ENCODE measurements around the gene ARID3A.
"Not testable (repeated sequence)": the region's sequence is repeated elsewhere in the genome, so short reads cannot be mapped to it uniquely, and the experiment has no call there.

The ARID3A gene

GRCh38 chr19:891421-892200 is 34.2 kb upstream of the ARID3A start:
- DNase-seq = not testable (repeated sequence)

GRCh38 chr19:892243-892893 is 33.5 kb upstream of the ARID3A start:
- no peak for DNase-seq

- peak; percentile 50 for DNase-seq
Observed at GRCh38 chr19:892894-893689, 32.7 kb upstream of the ARID3A start, which contains the start of the genes MED16 and RNU6-9. Gene MED16, minus strand, starts transcription at chr19:893187. Its CDS starts 2,056 bp downstream, at chr19:891131. Gene RNU6-9, plus strand, starts transcription at chr19:893484.

- no peak for DNase-seq
Observed at GRCh38 chr19:896434-896833, 29.4 kb upstream of the ARID3A start.

GRCh38 chr19:896999-897398 is 28.8 kb upstream of the ARID3A start:
- no peak for DNase-seq

- DNase-seq = no peak
Observed at GRCh38 chr19:897442-898039, 28.3 kb upstream of the ARID3A start.

- DNase-seq = peak; percentile 48
Observed at GRCh38 chr19:898663-899062, 27.2 kb upstream of the ARID3A start.

GRCh38 chr19:899336-900042 is 26.3 kb upstream of the ARID3A start:
- DNase-seq = no peak

- DNase-seq = no peak
Observed at GRCh38 chr19:900043-900301, 25.9 kb upstream of the ARID3A start.

- no peak for DNase-seq
Observed at GRCh38 chr19:900302-901111, 25.3 kb upstream of the ARID3A start.

GRCh38 chr19:901216-902092 is 24.4 kb upstream of the ARID3A start:
- DNase-seq = no peak

GRCh38 chr19:902093-902370 is 23.8 kb upstream of the ARID3A start:
- no peak for DNase-seq

- DNase-seq = no peak
Observed at GRCh38 chr19:902446-903226, 23.2 kb upstream of the ARID3A start.

GRCh38 chr19:903266-903797 is 22.5 kb upstream of the ARID3A start:
- no peak for DNase-seq

GRCh38 chr19:904545-904944 is 21.3 kb upstream of the ARID3A start:
- no peak for DNase-seq

- no peak for DNase-seq
Observed at GRCh38 chr19:906480-906879, 19.4 kb upstream of the ARID3A start.

GRCh38 chr19:907183-907853 is 18.5 kb upstream of the ARID3A start:
- DNase-seq = no peak

- no peak for DNase-seq
Observed at GRCh38 chr19:911197-912033, 14.4 kb upstream of the ARID3A start.

Measured in NCI-H748 treated with DMSO at 0.1 percent for 48 hours (cell line).